Loucy (cell line): ENCODE measurements around the gene SRP19.

ENCODE experiments used
- EZH2phosphoT487 ChIP-seq: fragments of 200-600 bp; IDR thresholded peaks from 2 replicates; pipeline ENCODE4 v1.6.1; 2018; ENCODE audit warnings: antibody characterized with exemption, mild to moderate bottlenecking, moderate library complexity, borderline replicate concordance
- TF ChIP-seq, protein P1 (sequence below): fragments of 200-600 bp; sonication (generic); conservative IDR thresholded peaks from 2 replicates; pipeline ENCODE4 v1.5.1; 2014; ENCODE audit warnings: mild to moderate bottlenecking, antibody characterized with exemption, low read length

DNA sequence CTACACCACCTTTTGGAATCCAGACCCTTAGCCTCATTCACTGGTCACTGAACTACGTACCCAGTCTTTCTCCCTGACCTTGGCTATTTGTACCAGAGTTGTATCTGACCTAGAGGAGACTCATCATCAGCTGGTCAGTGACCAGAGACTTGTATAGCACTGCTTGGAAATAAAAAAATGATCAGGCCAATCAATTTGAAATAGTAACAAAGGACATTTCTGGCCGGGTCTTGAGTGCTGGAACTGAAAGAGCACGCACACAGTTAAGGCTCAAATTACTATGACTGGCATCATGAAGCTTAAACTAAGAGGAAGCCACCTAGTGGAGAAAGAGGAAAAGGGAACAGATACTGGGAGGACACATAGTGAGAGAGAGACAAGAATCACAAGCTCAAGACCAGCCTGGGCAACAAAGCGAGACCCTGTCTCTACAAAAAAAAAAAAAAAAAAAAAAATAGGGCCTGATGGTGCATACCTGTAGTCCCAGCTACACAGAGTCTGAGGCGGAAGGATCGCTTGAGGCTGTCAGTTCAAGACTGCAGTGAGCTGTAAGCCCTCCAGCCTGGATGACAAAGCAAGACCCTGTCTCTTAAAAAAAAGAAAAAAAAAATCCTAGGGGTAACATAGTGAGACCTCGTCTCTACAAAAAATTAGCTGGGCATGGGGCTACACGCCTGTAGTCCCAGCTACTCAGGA is 12.8 kb upstream of the SRP19 start:
- TF ChIP-seq, protein P1, sequence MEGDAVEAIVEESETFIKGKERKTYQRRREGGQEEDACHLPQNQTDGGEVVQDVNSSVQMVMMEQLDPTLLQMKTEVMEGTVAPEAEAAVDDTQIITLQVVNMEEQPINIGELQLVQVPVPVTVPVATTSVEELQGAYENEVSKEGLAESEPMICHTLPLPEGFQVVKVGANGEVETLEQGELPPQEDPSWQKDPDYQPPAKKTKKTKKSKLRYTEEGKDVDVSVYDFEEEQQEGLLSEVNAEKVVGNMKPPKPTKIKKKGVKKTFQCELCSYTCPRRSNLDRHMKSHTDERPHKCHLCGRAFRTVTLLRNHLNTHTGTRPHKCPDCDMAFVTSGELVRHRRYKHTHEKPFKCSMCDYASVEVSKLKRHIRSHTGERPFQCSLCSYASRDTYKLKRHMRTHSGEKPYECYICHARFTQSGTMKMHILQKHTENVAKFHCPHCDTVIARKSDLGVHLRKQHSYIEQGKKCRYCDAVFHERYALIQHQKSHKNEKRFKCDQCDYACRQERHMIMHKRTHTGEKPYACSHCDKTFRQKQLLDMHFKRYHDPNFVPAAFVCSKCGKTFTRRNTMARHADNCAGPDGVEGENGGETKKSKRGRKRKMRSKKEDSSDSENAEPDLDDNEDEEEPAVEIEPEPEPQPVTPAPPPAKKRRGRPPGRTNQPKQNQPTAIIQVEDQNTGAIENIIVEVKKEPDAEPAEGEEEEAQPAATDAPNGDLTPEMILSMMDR, result peak; percentile 56
- no peak for TF ChIP-seq EZH2phosphoT487
